ENCODE results near the gene CHRNB1. TPM values are rescaled to one million over a fixed set of nuclear protein-coding genes. Genes with fewer than 3 reads are reported as not detected.

Gene CHRNB1
- total RNA-seq, 1 experiment from 2014 or later = 1.7 TPM

- intact Hi-C loops (cut with micrococcal nuclease; ENCODE audit: unreplicated experiment) = no loop called here
- TSS peak; percentile 13 for BruUV-seq (replicated peaks)
- CTCF ChIA-PET = no interaction called here
- Mint-ChIP-seq H3K4me1 (ENCODE audit: low read depth, unreplicated experiment) (peaks cover 4% of the 10 kb centered on the region), H3K27ac (ENCODE audit: unreplicated experiment) (peak overlapping the region; percentile 50), H3K27me3 (ENCODE audit: insufficient read depth, unreplicated experiment) (no peaks in the 10 kb centered on the region), H3K9me3 (ENCODE audit: unreplicated experiment) (no peaks in the 10 kb centered on the region), H3K36me3 (ENCODE audit: insufficient read depth, unreplicated experiment) (peaks cover 71% of the 10 kb centered on the region), H3K4me3 (ENCODE audit: unreplicated experiment) (no peak overlapping the region)
- no peaks in the 10 kb centered on the region; the same call in 1 of the 2 replicates for H3K36me3 ChIP-seq (ENCODE audit: control insufficient read depth, insufficient read depth, low read length)
- no peak for TF ChIP-seq CTCF (IDR thresholded peaks at IDR 0.05; ENCODE audit: insufficient read depth in 1 of 2, low read depth in 1 of 2, low read length in 1 of 2, severe bottlenecking in 1 of 2, unreplicated experiment in 1 of 2)
- H3K9me3 ChIP-seq = no peaks in the 10 kb centered on the region
- no peak overlapping the region for H3K4me3 ChIP-seq (ENCODE audit: low read depth, low read length)
- H3K4me1 ChIP-seq = no peaks in the 10 kb centered on the region
- H3K27me3 ChIP-seq (replicated peaks; ENCODE audit: control insufficient read depth, insufficient read depth, low read length) = no peaks in the 10 kb centered on the region
- POLR2A ChIA-PET = no interaction called here
- DNase-seq = no peak
Observed at GRCh38 chr17:7496470-7497183, 51.8 kb downstream of the CHRNB1 start.

- no TSS peak for BruUV-seq (replicated peaks)
- TF ChIP-seq CTCF (IDR thresholded peaks at IDR 0.05; ENCODE audit: insufficient read depth in 1 of 2, low read depth in 1 of 2, low read length in 1 of 2, severe bottlenecking in 1 of 2, unreplicated experiment in 1 of 2) = no peak
- intact Hi-C loops (cut with micrococcal nuclease; ENCODE audit: unreplicated experiment) = no loop called here
- ChIA-PET POLR2A (no interaction called here), CTCF (no interaction called here)
- H3K36me3 Mint-ChIP-seq (ENCODE audit: insufficient read depth, unreplicated experiment) = peaks cover 67% of the 10 kb centered on the region
- H3K27me3 Mint-ChIP-seq (ENCODE audit: insufficient read depth, unreplicated experiment) = no peaks in the 10 kb centered on the region
- no peaks in the 10 kb centered on the region for H3K9me3 Mint-ChIP-seq (ENCODE audit: unreplicated experiment)
- DNase-seq = no peak
- no peaks in the 10 kb centered on the region for H3K4me1 Mint-ChIP-seq (ENCODE audit: low read depth, unreplicated experiment)
- H3K36me3 ChIP-seq (ENCODE audit: control insufficient read depth, insufficient read depth, low read length) = no peaks in the 10 kb centered on the region; the same call in none of the 2 replicates
- H3K27me3 ChIP-seq (replicated peaks; ENCODE audit: control insufficient read depth, insufficient read depth, low read length) = no peaks in the 10 kb centered on the region
- H3K4me3 Mint-ChIP-seq (ENCODE audit: unreplicated experiment) = no peak overlapping the region
- H3K4me1 ChIP-seq = no peaks in the 10 kb centered on the region
- no peaks in the 10 kb centered on the region for H3K9me3 ChIP-seq
- H3K27ac Mint-ChIP-seq (ENCODE audit: unreplicated experiment) = peak overlapping the region; percentile 50
- no peak overlapping the region for H3K4me3 ChIP-seq (ENCODE audit: low read depth, low read length)
Observed at GRCh38 chr17:7497228-7497627, 52.4 kb downstream of the CHRNB1 start.

- no peaks in the 10 kb centered on the region for H3K4me1 ChIP-seq
- no TSS peak for BruUV-seq (replicated peaks)
- H3K27ac Mint-ChIP-seq (ENCODE audit: unreplicated experiment) = no peak overlapping the region
- ChIA-PET POLR2A (no interaction called here), CTCF (no interaction called here)
- H3K4me3 ChIP-seq (ENCODE audit: low read depth, low read length) = no peak overlapping the region
- H3K27me3 ChIP-seq (replicated peaks; ENCODE audit: control insufficient read depth, insufficient read depth, low read length) = no peaks in the 10 kb centered on the region
- no peaks in the 10 kb centered on the region; the same call in none of the 2 replicates for H3K36me3 ChIP-seq (ENCODE audit: control insufficient read depth, insufficient read depth, low read length)
- H3K4me3 Mint-ChIP-seq (ENCODE audit: unreplicated experiment) = no peak overlapping the region
- H3K27me3 Mint-ChIP-seq (ENCODE audit: insufficient read depth, unreplicated experiment) = no peaks in the 10 kb centered on the region
- no peaks in the 10 kb centered on the region for H3K9me3 ChIP-seq
- no peak for DNase-seq
- no peaks in the 10 kb centered on the region for H3K9me3 Mint-ChIP-seq (ENCODE audit: unreplicated experiment)
- TF ChIP-seq CTCF (IDR thresholded peaks at IDR 0.05; ENCODE audit: insufficient read depth in 1 of 2, low read depth in 1 of 2, low read length in 1 of 2, severe bottlenecking in 1 of 2, unreplicated experiment in 1 of 2) = no peak
- H3K36me3 Mint-ChIP-seq (ENCODE audit: insufficient read depth, unreplicated experiment) = peaks cover 67% of the 10 kb centered on the region
- intact Hi-C loops (cut with micrococcal nuclease; ENCODE audit: unreplicated experiment) = no loop called here
- H3K4me1 Mint-ChIP-seq (ENCODE audit: low read depth, unreplicated experiment) = no peaks in the 10 kb centered on the region
Observed at GRCh38 chr17:7497636-7498035, 52.8 kb downstream of the CHRNB1 start.

Data from Caco-2 (cell line).